ENCODE data around the gene LY6G5C. TPM values are rescaled to one million over a fixed set of nuclear protein-coding genes. Genes with fewer than 3 reads are reported as not detected.

Gene LY6G5C
- total and polyA plus RNA-seq, 2 of the 13 experiments (the other 11 are each of a cell fraction or from before 2014, with no cell fraction given), result 0.33 to 0.55 TPM

DNA sequence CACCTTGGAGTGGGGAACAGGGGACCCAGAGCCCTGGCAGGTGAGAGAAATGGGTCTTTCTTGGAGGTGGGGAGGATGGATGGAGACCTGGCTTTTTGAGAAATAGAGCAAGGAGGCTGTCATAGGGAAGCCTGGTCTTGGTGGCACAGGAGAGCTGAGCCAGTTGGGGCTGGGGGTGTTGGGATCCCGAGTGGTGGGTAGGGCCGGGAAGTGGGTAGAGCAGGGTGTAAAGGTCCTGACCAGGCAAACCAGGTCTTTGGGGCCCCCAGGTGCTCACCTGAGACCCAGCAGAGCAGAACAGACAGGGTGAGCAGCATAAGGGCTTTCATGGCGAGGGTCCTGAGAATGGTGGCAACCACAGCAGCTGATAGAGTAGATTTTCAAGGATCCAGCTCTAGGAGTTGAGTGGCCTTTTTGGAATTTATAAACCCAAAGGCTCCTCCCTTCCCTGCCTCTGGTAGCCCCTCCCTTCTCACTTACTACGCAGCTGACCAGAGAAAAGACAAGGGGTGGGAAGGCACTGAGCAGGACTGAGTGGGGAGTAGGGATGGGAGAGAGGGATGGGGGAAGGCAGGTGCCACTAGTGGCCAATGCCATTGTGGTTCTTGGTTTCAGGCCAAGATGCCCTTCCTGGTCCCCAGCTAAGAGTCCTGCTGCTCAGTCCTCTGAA, 40.6 kb upstream of the LY6G5C start, which contains the start of gene LY6G6C:
Gene LY6G6C, minus strand, starts transcription at position 396 of the 670 bp plus-strand sequence. Its CDS starts 67 bp downstream, at position 329.
- TF ChIP-seq, protein P1, sequence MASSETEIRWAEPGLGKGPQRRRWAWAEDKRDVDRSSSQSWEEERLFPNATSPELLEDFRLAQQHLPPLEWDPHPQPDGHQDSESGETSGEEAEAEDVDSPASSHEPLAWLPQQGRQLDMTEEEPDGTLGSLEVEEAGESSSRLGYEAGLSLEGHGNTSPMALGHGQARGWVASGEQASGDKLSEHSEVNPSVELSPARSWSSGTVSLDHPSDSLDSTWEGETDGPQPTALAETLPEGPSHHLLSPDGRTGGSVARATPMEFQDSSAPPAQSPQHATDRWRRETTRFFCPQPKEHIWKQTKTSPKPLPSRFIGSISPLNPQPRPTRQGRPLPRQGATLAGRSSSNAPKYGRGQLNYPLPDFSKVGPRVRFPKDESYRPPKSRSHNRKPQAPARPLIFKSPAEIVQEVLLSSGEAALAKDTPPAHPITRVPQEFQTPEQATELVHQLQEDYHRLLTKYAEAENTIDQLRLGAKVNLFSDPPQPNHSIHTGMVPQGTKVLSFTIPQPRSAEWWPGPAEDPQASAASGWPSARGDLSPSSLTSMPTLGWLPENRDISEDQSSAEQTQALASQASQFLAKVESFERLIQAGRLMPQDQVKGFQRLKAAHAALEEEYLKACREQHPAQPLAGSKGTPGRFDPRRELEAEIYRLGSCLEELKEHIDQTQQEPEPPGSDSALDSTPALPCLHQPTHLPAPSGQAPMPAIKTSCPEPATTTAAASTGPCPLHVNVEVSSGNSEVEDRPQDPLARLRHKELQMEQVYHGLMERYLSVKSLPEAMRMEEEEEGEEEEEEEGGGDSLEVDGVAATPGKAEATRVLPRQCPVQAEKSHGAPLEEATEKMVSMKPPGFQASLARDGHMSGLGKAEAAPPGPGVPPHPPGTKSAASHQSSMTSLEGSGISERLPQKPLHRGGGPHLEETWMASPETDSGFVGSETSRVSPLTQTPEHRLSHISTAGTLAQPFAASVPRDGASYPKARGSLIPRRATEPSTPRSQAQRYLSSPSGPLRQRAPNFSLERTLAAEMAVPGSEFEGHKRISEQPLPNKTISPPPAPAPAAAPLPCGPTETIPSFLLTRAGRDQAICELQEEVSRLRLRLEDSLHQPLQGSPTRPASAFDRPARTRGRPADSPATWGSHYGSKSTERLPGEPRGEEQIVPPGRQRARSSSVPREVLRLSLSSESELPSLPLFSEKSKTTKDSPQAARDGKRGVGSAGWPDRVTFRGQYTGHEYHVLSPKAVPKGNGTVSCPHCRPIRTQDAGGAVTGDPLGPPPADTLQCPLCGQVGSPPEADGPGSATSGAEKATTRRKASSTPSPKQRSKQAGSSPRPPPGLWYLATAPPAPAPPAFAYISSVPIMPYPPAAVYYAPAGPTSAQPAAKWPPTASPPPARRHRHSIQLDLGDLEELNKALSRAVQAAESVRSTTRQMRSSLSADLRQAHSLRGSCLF (CRISPR knock-in tag; IDR thresholded peaks at IDR 0.05; ENCODE audit: borderline replicate concordance), result no peak
- TF ChIP-seq, protein P2, sequence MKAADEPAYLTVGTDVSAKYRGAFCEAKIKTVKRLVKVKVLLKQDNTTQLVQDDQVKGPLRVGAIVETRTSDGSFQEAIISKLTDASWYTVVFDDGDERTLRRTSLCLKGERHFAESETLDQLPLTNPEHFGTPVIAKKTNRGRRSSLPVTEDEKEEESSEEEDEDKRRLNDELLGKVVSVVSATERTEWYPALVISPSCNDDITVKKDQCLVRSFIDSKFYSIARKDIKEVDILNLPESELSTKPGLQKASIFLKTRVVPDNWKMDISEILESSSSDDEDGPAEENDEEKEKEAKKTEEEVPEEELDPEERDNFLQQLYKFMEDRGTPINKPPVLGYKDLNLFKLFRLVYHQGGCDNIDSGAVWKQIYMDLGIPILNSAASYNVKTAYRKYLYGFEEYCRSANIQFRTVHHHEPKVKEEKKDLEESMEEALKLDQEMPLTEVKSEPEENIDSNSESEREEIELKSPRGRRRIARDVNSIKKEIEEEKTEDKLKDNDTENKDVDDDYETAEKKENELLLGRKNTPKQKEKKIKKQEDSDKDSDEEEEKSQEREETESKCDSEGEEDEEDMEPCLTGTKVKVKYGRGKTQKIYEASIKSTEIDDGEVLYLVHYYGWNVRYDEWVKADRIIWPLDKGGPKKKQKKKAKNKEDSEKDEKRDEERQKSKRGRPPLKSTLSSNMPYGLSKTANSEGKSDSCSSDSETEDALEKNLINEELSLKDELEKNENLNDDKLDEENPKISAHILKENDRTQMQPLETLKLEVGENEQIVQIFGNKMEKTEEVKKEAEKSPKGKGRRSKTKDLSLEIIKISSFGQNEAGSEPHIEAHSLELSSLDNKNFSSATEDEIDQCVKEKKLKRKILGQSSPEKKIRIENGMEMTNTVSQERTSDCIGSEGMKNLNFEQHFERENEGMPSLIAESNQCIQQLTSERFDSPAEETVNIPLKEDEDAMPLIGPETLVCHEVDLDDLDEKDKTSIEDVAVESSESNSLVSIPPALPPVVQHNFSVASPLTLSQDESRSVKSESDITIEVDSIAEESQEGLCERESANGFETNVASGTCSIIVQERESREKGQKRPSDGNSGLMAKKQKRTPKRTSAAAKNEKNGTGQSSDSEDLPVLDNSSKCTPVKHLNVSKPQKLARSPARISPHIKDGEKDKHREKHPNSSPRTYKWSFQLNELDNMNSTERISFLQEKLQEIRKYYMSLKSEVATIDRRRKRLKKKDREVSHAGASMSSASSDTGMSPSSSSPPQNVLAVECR (CRISPR knock-in tag; IDR thresholded peaks at IDR 0.05; ENCODE audit: borderline replicate concordance), result 0 out of 2 replicates have a peak, but pooled peaks have one; percentile 20
- H4K20me1 ChIP-seq (ENCODE audit: insufficient read depth, low read length), result no peaks in the 10 kb centered on the region
- no peak within 1 kb of the TSS for H3K27ac ChIP-seq (ENCODE audit: extremely low read length, insufficient read depth, low read length)
- no peak within 1 kb of the TSS for H3K9ac ChIP-seq (ENCODE audit: insufficient read depth, low read depth, low read length)
- DNase-seq (ENCODE audit: low spot score) (no peak), FAIRE-seq (no peak), ATAC-seq (no peak)
- H3K9me3 ChIP-seq (ENCODE audit: low read length), result no peaks in the 10 kb centered on the region
- intact Hi-C loops (cut with micrococcal nuclease; ENCODE audit: unreplicated experiment) (no loop called here), in situ Hi-C loops (cut with HindIII; ENCODE audit: extremely low pct_ligation_motif_present, low pct_unique_long_range_greater_than_20kb) (no loop called here)
- WGBS (ENCODE audit: low lambda C conversion rate), result 17% methylated on average over 4 of the region's 4 CpGs
- no peak within 1 kb of the TSS for H3K4me2 ChIP-seq (ENCODE audit: low read depth, low read length)
- H3K79me2 ChIP-seq (ENCODE audit: insufficient read depth, low read length), result no peaks in the 10 kb centered on the region
- ChIA-PET POLR2A (interaction anchor here (3.4 kb wide), 1 partner anchor 106 kb away, joined by 12 read pairs; the partner anchor contains the start of gene HSPA1B), CTCF (ENCODE audit: low intra/inter-chr PET ratio, low total read pairs) (no interaction called here)
- no TSS peak for BruUV-seq (replicated peaks)
- H3K27me3 ChIP-seq (ENCODE audit: control insufficient read depth in 1 of 2, insufficient read depth in 2 of 2, low read length in 2 of 2), result peaks cover 3 to 35% of the 10 kb centered on the region in 2 experiments; a peak in 4 of 5 replicates
- H3K36me3 ChIP-seq (replicated peaks in 1 of 2; ENCODE audit: control insufficient read depth in 1 of 2, insufficient read depth in 2 of 2, low read length in 2 of 2), result no peaks in the 10 kb centered on the region
- no peak within 1 kb of the TSS for H2AFZ ChIP-seq (ENCODE audit: low read length)
- peaks cover 9% of the 10 kb centered on the region for H3K4me1 ChIP-seq (ENCODE audit: insufficient read depth, low read length)
- H3K4me3 ChIP-seq (replicated peaks in 1 of 3; ENCODE audit: insufficient read depth in 1 of 3, low read depth in 2 of 3, low read length in 3 of 3), result no peak within 1 kb of the TSS
